Measurements from ENCODE around the gene RXRG. TPM values are rescaled to one million over a fixed set of nuclear protein-coding genes. Genes with fewer than 3 reads are reported as not detected.

Gene RXRG
- total RNA-seq, 1 experiment from 2014 or later = not detected

DNA sequence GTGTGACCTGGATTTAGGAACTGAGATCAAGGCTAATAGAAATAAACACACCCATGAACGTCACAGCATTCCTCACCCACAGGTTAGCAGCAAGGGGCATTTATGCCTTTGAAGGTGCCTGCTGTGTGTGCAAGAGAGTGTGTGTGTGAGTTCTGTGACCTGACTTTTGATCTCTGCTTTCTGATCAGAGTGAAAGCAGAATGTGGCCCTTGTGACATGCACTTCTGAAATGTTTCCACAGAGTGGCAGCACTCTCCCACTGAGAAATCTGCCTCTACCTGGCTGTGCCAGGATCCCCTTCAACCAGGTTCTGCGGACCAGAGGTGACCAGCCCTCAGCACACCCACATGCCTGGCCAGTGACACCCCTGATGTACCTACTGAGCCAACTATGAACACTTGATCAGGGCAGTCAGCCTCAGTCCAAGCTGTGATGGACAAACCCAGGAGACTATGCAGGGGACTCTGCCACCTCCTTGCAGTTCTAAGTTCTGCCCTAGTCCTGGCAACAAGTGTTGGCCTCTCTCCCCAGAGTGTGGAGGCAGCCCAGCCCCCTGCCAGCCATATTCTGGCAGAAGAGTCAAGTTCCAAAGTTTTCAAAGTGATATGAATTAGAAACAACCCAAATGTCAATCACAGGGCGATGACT is 41.0 kb downstream of the RXRG start:
- H3K36me3 ChIP-seq (ENCODE audit: low read depth, low read length) = no peaks in the 10 kb centered on the region
- no peak overlapping the region for H3K9ac ChIP-seq (ENCODE audit: low read length)
- no peak overlapping the region for H3K4me2 ChIP-seq (ENCODE audit: low read length)
- no peaks in the 10 kb centered on the region for H3F3A ChIP-seq (ENCODE audit: low read length, unreplicated experiment)
- ChIA-PET POLR2A (ENCODE audit: unreplicated experiment) (no interaction called here), CTCF (no interaction called here)
- DNase-seq = peak; percentile 68
- H2AFZ ChIP-seq (ENCODE audit: low read length) = no peak overlapping the region
- no peak overlapping the region for H3K4me3 ChIP-seq (ENCODE audit: low read length)
- BruUV-seq (replicated peaks) = no TSS peak
- TF ChIP-seq, protein P1, sequence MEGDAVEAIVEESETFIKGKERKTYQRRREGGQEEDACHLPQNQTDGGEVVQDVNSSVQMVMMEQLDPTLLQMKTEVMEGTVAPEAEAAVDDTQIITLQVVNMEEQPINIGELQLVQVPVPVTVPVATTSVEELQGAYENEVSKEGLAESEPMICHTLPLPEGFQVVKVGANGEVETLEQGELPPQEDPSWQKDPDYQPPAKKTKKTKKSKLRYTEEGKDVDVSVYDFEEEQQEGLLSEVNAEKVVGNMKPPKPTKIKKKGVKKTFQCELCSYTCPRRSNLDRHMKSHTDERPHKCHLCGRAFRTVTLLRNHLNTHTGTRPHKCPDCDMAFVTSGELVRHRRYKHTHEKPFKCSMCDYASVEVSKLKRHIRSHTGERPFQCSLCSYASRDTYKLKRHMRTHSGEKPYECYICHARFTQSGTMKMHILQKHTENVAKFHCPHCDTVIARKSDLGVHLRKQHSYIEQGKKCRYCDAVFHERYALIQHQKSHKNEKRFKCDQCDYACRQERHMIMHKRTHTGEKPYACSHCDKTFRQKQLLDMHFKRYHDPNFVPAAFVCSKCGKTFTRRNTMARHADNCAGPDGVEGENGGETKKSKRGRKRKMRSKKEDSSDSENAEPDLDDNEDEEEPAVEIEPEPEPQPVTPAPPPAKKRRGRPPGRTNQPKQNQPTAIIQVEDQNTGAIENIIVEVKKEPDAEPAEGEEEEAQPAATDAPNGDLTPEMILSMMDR (conservative IDR thresholded peaks at IDR 0.05; ENCODE audit: low read depth, low read length) = peak; percentile 87
- no peak for TF ChIP-seq EZH2phosphoT487 (IDR thresholded peaks at IDR 0.05; ENCODE audit: borderline replicate concordance, low read length)
- no peaks in the 10 kb centered on the region for H4K20me1 ChIP-seq (ENCODE audit: low read length)
- H3K27me3 ChIP-seq (ENCODE audit: low read length) = no peaks in the 10 kb centered on the region
- no peaks in the 10 kb centered on the region for H3K9me3 ChIP-seq (ENCODE audit: low read length)
- intact Hi-C loops (cut with micrococcal nuclease) = loop anchor here (1.0 kb wide), 1 partner anchor 189 kb away; no protein-coding TSS in a partner anchor
- ATAC-seq = peak; percentile 89
- no peak overlapping the region for H3K27ac ChIP-seq (ENCODE audit: low read length)
- H3K9me2 ChIP-seq (replicated peaks; ENCODE audit: low read length) = no peaks in the 10 kb centered on the region
- no peaks in the 10 kb centered on the region for H3K79me2 ChIP-seq (ENCODE audit: low read length)
- H3K4me1 ChIP-seq (ENCODE audit: insufficient read depth, low read length) = no peaks in the 10 kb centered on the region

DNA sequence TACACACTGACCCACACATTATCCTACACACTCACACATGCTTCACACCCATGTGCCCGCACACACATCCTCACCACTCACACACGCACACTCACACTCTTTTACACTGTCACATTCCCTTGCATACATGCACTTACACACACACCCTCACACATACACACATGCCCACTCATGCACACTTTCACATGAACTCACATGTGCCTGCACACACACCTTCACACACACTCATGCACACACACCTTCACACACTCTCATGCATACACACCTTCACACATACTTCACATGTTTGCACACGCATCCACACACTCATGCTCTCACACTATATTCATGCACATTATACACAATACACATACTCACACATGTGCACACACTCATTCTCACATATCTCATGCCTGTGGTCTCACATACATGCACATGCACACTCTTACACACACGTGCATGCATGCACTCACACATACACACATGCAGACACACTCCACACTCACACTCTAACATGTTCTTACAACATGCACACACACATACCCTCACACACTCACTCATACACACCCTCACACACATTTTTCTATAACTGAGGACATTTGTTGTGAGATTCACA is 42.3 kb downstream of the RXRG start:
- H3K9ac ChIP-seq (ENCODE audit: low read length) = no peak overlapping the region
- no peaks in the 10 kb centered on the region for H3K9me3 ChIP-seq (ENCODE audit: low read length)
- no TSS peak for BruUV-seq (replicated peaks)
- DNase-seq (no peak), ATAC-seq (no peak)
- no peaks in the 10 kb centered on the region for H3K27me3 ChIP-seq (ENCODE audit: low read length)
- H3K27ac ChIP-seq (ENCODE audit: low read length) = no peak overlapping the region
- no peaks in the 10 kb centered on the region for H3K9me2 ChIP-seq (replicated peaks; ENCODE audit: low read length)
- no peak overlapping the region for H3K4me3 ChIP-seq (ENCODE audit: low read length)
- intact Hi-C loops (cut with micrococcal nuclease) = no loop called here
- no peak for TF ChIP-seq EZH2 (IDR thresholded peaks at IDR 0.05; ENCODE audit: low read length, unreplicated experiment)
- TF ChIP-seq, protein P1 (conservative IDR thresholded peaks at IDR 0.05; ENCODE audit: low read depth, low read length) = no peak
- TF ChIP-seq EZH2phosphoT487 (IDR thresholded peaks at IDR 0.05; ENCODE audit: borderline replicate concordance, low read length) = no peak
- H3K36me3 ChIP-seq (ENCODE audit: low read depth, low read length) = no peaks in the 10 kb centered on the region
- ChIA-PET POLR2A (ENCODE audit: unreplicated experiment) (no interaction called here), CTCF (interaction anchor here (0.7 to 0.8 kb wide), 2 partner anchors 172 to 273 kb away, joined by 3 read pairs; no protein-coding TSS in a partner anchor)
- no peak overlapping the region for H3K4me2 ChIP-seq (ENCODE audit: low read length)
- no peaks in the 10 kb centered on the region; the same call in 1 of the 2 replicates for H3K4me1 ChIP-seq (ENCODE audit: insufficient read depth, low read length)
- no peak overlapping the region for H2AFZ ChIP-seq (ENCODE audit: low read length)
- H3K79me2 ChIP-seq (ENCODE audit: low read length) = no peaks in the 10 kb centered on the region
- no peaks in the 10 kb centered on the region for H4K20me1 ChIP-seq (ENCODE audit: low read length)
- no peaks in the 10 kb centered on the region for H3F3A ChIP-seq (ENCODE audit: low read length, unreplicated experiment)

DNA sequence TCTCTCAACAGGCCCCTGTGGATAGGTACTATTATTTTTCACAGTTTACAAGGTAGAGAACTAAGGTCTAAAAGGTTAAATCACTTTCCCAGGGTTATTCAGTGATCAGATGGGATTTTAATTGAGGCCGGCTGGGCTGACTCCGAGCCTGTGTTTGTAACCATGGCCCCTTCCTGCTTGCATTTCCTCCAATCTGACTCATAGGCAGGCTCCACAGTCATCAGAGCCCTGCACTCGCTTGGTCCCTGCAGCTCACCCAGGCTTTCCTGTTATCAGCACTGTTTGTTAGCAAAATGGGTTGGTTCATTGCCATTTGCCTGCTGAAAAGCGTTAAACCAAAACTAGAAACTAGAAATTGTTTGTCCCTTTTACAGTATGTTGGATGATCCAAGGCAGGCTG is 47.0 kb downstream of the RXRG start:
- 0 out of 2 replicates have a peak, but pooled peaks cover 8% of the 10 kb centered on the region for H3K27me3 ChIP-seq (ENCODE audit: low read length)
- no peak overlapping the region for H2AFZ ChIP-seq (ENCODE audit: low read length)
- TF ChIP-seq EZH2 (IDR thresholded peaks at IDR 0.05; ENCODE audit: low read length, unreplicated experiment) = no peak
- TF ChIP-seq, protein P1 (conservative IDR thresholded peaks at IDR 0.05; ENCODE audit: low read depth, low read length) = no peak
- H3K36me3 ChIP-seq (ENCODE audit: low read depth, low read length) = no peaks in the 10 kb centered on the region
- ATAC-seq (peak; percentile 83), DNase-seq (peak; percentile 63)
- ChIA-PET CTCF (no interaction called here), POLR2A (ENCODE audit: unreplicated experiment) (no interaction called here)
- H3K4me2 ChIP-seq (ENCODE audit: low read length) = no peak overlapping the region
- intact Hi-C loops (cut with micrococcal nuclease) = loop anchor here (10.0 kb wide), 1 partner anchor 517 kb away; no protein-coding TSS in a partner anchor
- H3K9ac ChIP-seq (ENCODE audit: low read length) = no peak overlapping the region
- H3K9me2 ChIP-seq (replicated peaks; ENCODE audit: low read length) = no peaks in the 10 kb centered on the region
- no peak overlapping the region for H3K4me3 ChIP-seq (ENCODE audit: low read length)
- no peaks in the 10 kb centered on the region for H3K79me2 ChIP-seq (ENCODE audit: low read length)
- H3K9me3 ChIP-seq (ENCODE audit: low read length) = no peaks in the 10 kb centered on the region
- H3K27ac ChIP-seq (ENCODE audit: low read length) = no peak overlapping the region
- BruUV-seq (replicated peaks) = no TSS peak
- peaks cover 8% of the 10 kb centered on the region for H3K4me1 ChIP-seq (ENCODE audit: insufficient read depth, low read length)
- H4K20me1 ChIP-seq (ENCODE audit: low read length) = no peaks in the 10 kb centered on the region
- H3F3A ChIP-seq (ENCODE audit: low read length, unreplicated experiment) = no peaks in the 10 kb centered on the region
